K562 (cell line): ENCODE measurements around the gene AFDN. TPM values are rescaled to one million over a fixed set of nuclear protein-coding genes. Genes with fewer than 3 reads are reported as not detected.

Experiments used
- ATAC-seq: fragments of 200-7000 bp; cut with Tn5 transposase; 3 replicates; pipeline ENCODE4 v1.9.1; 2020; ENCODE audit warnings: moderate library complexity
- BruUV-seq: library from RNA; stranded (reverse); fragments of 400-500 nt; replicated peaks from 2 replicates; lab custom pipeline; 2021; lab: Mats Ljungman, UMichigan
- CTCF ChIA-PET: fragments of 300-600 bp; formaldehyde crosslinking; extraction: SDS; loops from one replicate; lab custom pipeline; 2021; ENCODE audit warnings: low intra/inter-chr PET ratio; lab: Yijun Ruan, JAX
- POLR2A ChIA-PET: fragments of 300-600, 350-650 bp; sonication (Branson Sonifier 250); formaldehyde crosslinking; extraction: SDS; loops from one replicate; lab custom pipeline; 2021; ENCODE audit warnings: antibody characterized with exemption, inconsistent platforms; lab: Yijun Ruan, JAX
- DNase-seq, 4 experiments: peaks; one replicate each; pipeline versions ENCODE4 v3.0.0 to v3.0.0-alpha.2; 2011 to 2018; ENCODE audit warnings: low spot score in 3 of 4, mixed read lengths in 3 of 4; ENCODE audit errors: extremely low read depth in 1 of 4
- FAIRE-seq: peaks from 2 replicates; lab custom pipeline; 2011; peaks lifted over from hg19 to GRCh38; lab: Jason Lieb, UNC
- H2AFZ ChIP-seq: 2 replicates; pipeline ENCODE4 v1.6.0; 2011; ENCODE audit warnings: low read depth, low read length, control low read depth, inconsistent platforms
- H3K27ac ChIP-seq: fragments of 200-600 bp; 3 replicates; pipeline ENCODE4 v1.8.0; 2011; ENCODE audit warnings: low read depth, mild to moderate bottlenecking, control low read depth, inconsistent platforms, low read length, moderate library complexity, mixed read lengths; ENCODE audit errors: extremely low read depth
- H3K27me3 ChIP-seq, 2 experiments: fragments of 300-600 bp in 1 of 2; 2 replicates in 1 of 2; 3 replicates in 1 of 2; pipeline versions ENCODE4 v1.6.0 to v1.8.0; 2011; ENCODE audit warnings: inconsistent platforms in 2 of 2, low read length in 2 of 2, mild to moderate bottlenecking in 1 of 2, mixed read lengths in 1 of 2, moderate library complexity in 1 of 2; ENCODE audit not compliant: control insufficient read depth in 2 of 2, insufficient read depth in 2 of 2
- H3K36me3 ChIP-seq: fragments of 300-600 bp; 3 replicates; pipeline ENCODE4 v1.8.0; 2011; ENCODE audit warnings: mild to moderate bottlenecking, low read length, inconsistent platforms; ENCODE audit not compliant: control insufficient read depth, insufficient read depth
- H3K4me1 ChIP-seq, 2 experiments: fragments of 200-600 bp in 1 of 2; replicated peaks in 1 of 2; 2 replicates in 1 of 2; 3 replicates in 1 of 2; pipeline versions ENCODE4 v1.5.1 to v1.8.0; 2011; ENCODE audit warnings: inconsistent platforms in 2 of 2, low read length in 2 of 2, mild to moderate bottlenecking in 1 of 2, mixed read lengths in 1 of 2, moderate library complexity in 1 of 2; ENCODE audit not compliant: control insufficient read depth in 2 of 2, insufficient read depth in 2 of 2
- H3K4me2 ChIP-seq: 2 replicates; pipeline ENCODE4 v1.6.1; 2011; ENCODE audit warnings: low read length, control low read depth, inconsistent platforms, mixed read lengths; ENCODE audit not compliant: insufficient read depth
- H3K4me3 ChIP-seq: fragments of 200-600 bp; sonication (generic), shearing (Covaris generic); 2 replicates; pipeline ENCODE4 v1.5.1; 2016; ENCODE audit warnings: control low read depth, inconsistent platforms
- H3K79me2 ChIP-seq: fragments of 200-600 bp; 3 replicates; pipeline ENCODE4 v1.8.0; 2011; ENCODE audit warnings: low read length, inconsistent platforms; ENCODE audit not compliant: control insufficient read depth, insufficient read depth
- H3K9ac ChIP-seq, 2 experiments: 2 replicates each; pipeline versions ENCODE4 v1.6.0 to v1.6.1; 2011; ENCODE audit warnings: low read depth in 2 of 2, low read length in 2 of 2, control low read depth in 1 of 2, inconsistent platforms in 1 of 2, mild to moderate bottlenecking in 1 of 2, mixed read lengths in 1 of 2; ENCODE audit not compliant: insufficient read depth in 1 of 2
- H3K9me1 ChIP-seq: one replicate; pipeline ENCODE4 v1.6.0; 2011; ENCODE audit warnings: inconsistent platforms, mild to moderate bottlenecking, low read length, moderate library complexity; ENCODE audit not compliant: control insufficient read depth, insufficient read depth
- H3K9me3 ChIP-seq: replicated peaks from 2 replicates; pipeline ENCODE4 v1.5.1; 2011; ENCODE audit warnings: low read depth, low read length, inconsistent platforms; ENCODE audit not compliant: control insufficient read depth, insufficient read depth
- H4K20me1 ChIP-seq: replicated peaks from 2 replicates; pipeline ENCODE4 v1.6.1; 2011; ENCODE audit warnings: low read length, inconsistent platforms, mixed read lengths; ENCODE audit not compliant: control insufficient read depth, insufficient read depth
- ETS1 ChIP-seq: conservative IDR thresholded peaks from 2 replicates; pipeline ENCODE4 v1.6.1; 2011; ENCODE audit warnings: low read depth, mild to moderate bottlenecking, low read length; ENCODE audit not compliant: control insufficient read depth
- POLR2A ChIP-seq: fragments of 450-650 bp; conservative IDR thresholded peaks from 2 replicates; pipeline ENCODE4 v1.6.1; 2016
- POLR2B ChIP-seq: fragments of 450-650 bp; IDR thresholded peaks from 2 replicates; pipeline ENCODE4 v1.6.1; 2018; ENCODE audit warnings: low read depth; ENCODE audit not compliant: partially characterized antibody
- POLR3G ChIP-seq: IDR thresholded peaks from 2 replicates; pipeline ENCODE4 v1.6.1; 2011; ENCODE audit not compliant: insufficient read length, insufficient replicate concordance; ENCODE audit errors: extremely low read depth
- SMARCB1 ChIP-seq: IDR thresholded peaks from 2 replicates; pipeline ENCODE4 v1.6.1; 2011; ENCODE audit warnings: improper control_type of control experiment, low read depth; ENCODE audit not compliant: insufficient read length
- SUPT5H ChIP-seq: fragments of 450-650 bp; IDR thresholded peaks from 2 replicates; pipeline ENCODE4 v1.6.1; 2016
- TAF15 ChIP-seq: fragments of 200-400 bp; formaldehyde crosslinking; IDR thresholded peaks from 2 replicates; pipeline ENCODE4 v1.6.1; 2017; ENCODE audit warnings: mild to moderate bottlenecking, low read depth, low read length, moderate library complexity
- WGBS: fragments of 100-300 bp; shearing (Covaris generic); methylation state at CpG from one replicate; pipeline ENCODE4 v1.1.6; 2016; ENCODE audit warnings: low coverage, mixed read lengths; ENCODE audit not compliant: insufficient coverage; ENCODE audit errors: missing lambda C conversion rate; 5-methylcytosine and 5-hydroxymethylcytosine counted together
- in situ Hi-C: fragments of 300-500 bp; cut with MboI; formaldehyde crosslinking; loops from 4 replicates; pipeline ENCODE4 v1.15.0; 2018; ENCODE audit warnings: inconsistent platforms, mixed read lengths
- intact Hi-C: fragments of 100-400 bp; cut with micrococcal nuclease; formaldehyde crosslinking; loops from 2 replicates; pipeline ENCODE4 v1.14.2; 2022
- polyA plus RNA-seq, 8 experiments: library from polyadenylated mRNA; depleted of rRNA in 4 of 8; stranded (reverse) in 5 of 8; unstranded in 3 of 8; fragments of >200 nt; fragmentation: Nextera tagmentation in 2 of 8; fragmentation: Illumina TruSeq in 1 of 8; extraction: Ambion mirVana in 2 of 8; extraction: Trizol in 1 of 8; gene quantifications; 2 replicates each; pipeline versions ENCODE4 v1.2.1 to v1.2.3, GENCODE V29; 2011 to 2014; ENCODE audit warnings: inconsistent platforms in 1 of 8, missing spikeins in 1 of 8
- total RNA-seq, 7 experiments: library from RNA; depleted of rRNA in 6 of 7; stranded (reverse); fragments of >200 nt in 6 of 7; fragmentation: Illumina TruSeq in 2 of 7; extraction: Trizol in 2 of 7; gene quantifications; 2 replicates each; pipeline versions ENCODE4 v1.2.1 to v1.2.3, GENCODE V29; 2011 to 2021; ENCODE audit warnings: low replicate concordance in 1 of 7

Gene AFDN
- total and polyA plus RNA-seq, 9 of the 15 experiments (the other 6 are each of a cell fraction or from before 2014, with no cell fraction given) = 7.2 to 129 (median 105) TPM

GRCh38 chr6:167972193-167972592 is 145.5 kb downstream of the AFDN start:
- 87% methylated on average over 10 of the region's 10 CpGs for WGBS

More at GRCh38 chr6:167972193-167972592, 145.5 kb downstream of the AFDN start:
- POLR2A ChIA-PET = no interaction called here
- peaks cover 0 to 4% of the 10 kb centered on the region in 2 experiments; a peak in 1 of 5 replicates for H3K4me1 ChIP-seq
- H3K27ac ChIP-seq = no peak overlapping the region
- CTCF ChIA-PET = no interaction called here
- FAIRE-seq = no peak
- H3K79me2 ChIP-seq = no peaks in the 10 kb centered on the region
- H2AFZ ChIP-seq = no peak overlapping the region
- in situ Hi-C loops (no loop called here), intact Hi-C loops (no loop called here)
- ATAC-seq = peak; percentile 31; the same call in 2 of the 3 replicates
- no peak overlapping the region for H3K4me2 ChIP-seq
- no peaks in the 10 kb centered on the region for H3K9me3 ChIP-seq
- H3K27me3 ChIP-seq = no peaks in the 10 kb centered on the region; a peak in 1 of 5 replicates
- no peak for DNase-seq
- no peak overlapping the region for H3K9ac ChIP-seq
- H3K4me3 ChIP-seq = no peak overlapping the region
- H3K9me1 ChIP-seq = peaks cover 3% of the 10 kb centered on the region
- H3K36me3 ChIP-seq = peaks cover 34% of the 10 kb centered on the region
- H4K20me1 ChIP-seq = no peaks in the 10 kb centered on the region; the same call in 1 of the 2 replicates
- no peak for TF ChIP-seq SMARCB1
- no peak for TF ChIP-seq POLR3G
- TF ChIP-seq SUPT5H = peak; percentile 38; the same call in 1 of the 2 replicates
- no peak for TF ChIP-seq ETS1
- TF ChIP-seq TAF15 = no peak
- TF ChIP-seq POLR2B = peak; percentile 37
- 0 out of 2 replicates have a peak, but pooled peaks have one; percentile 30 for TF ChIP-seq POLR2A
- BruUV-seq = no TSS peak
